PFSK-1 (cell line): ENCODE data around the gene HTRA2.

ENCODE experiments used
- FOXP2 ChIP-seq: optimal IDR thresholded peaks from 2 replicates; pipeline ENCODE3; 2011; ENCODE audit warnings: borderline replicate concordance, control low read depth, inconsistent platforms; ENCODE audit not compliant: insufficient read depth; ENCODE audit errors: extremely low read length, extremely low read depth
- POLR2AphosphoS5 ChIP-seq: IDR thresholded peaks from 2 replicates; pipeline ENCODE4 v1.6.1; 2012; ENCODE audit warnings: low read depth, mild to moderate bottlenecking, control low read depth, low read length, moderate library complexity
- SIN3A ChIP-seq: IDR thresholded peaks from 2 replicates; pipeline ENCODE4 v1.6.1; 2012; ENCODE audit warnings: mild to moderate bottlenecking, low read length, moderate library complexity, borderline replicate concordance; ENCODE audit not compliant: insufficient read depth
- TAF1 ChIP-seq: IDR thresholded peaks from 2 replicates; pipeline ENCODE4 v1.6.1; 2012; ENCODE audit warnings: low read length, control low read depth, borderline replicate concordance; ENCODE audit not compliant: insufficient read depth
- TF ChIP-seq, protein P1 (sequence below), 2 experiments: IDR thresholded peaks; 2 replicates each; pipeline versions ENCODE4 v1.6.1 to v1.8.0; 2011 to 2012; ENCODE audit warnings: low read depth in 2 of 2, low read length in 2 of 2, control low read depth in 1 of 2, inconsistent platforms in 1 of 2, mild to moderate bottlenecking in 1 of 2, moderate library complexity in 1 of 2; ENCODE audit not compliant: insufficient read depth in 1 of 2

GRCh38 chr2:74556159-74556558 lies 26.4 kb downstream of the HTRA2 start:
- TF ChIP-seq POLR2AphosphoS5 (no peak), SIN3A (no peak), TAF1 (no peak), FOXP2 (no peak)
- TF ChIP-seq, protein P1, sequence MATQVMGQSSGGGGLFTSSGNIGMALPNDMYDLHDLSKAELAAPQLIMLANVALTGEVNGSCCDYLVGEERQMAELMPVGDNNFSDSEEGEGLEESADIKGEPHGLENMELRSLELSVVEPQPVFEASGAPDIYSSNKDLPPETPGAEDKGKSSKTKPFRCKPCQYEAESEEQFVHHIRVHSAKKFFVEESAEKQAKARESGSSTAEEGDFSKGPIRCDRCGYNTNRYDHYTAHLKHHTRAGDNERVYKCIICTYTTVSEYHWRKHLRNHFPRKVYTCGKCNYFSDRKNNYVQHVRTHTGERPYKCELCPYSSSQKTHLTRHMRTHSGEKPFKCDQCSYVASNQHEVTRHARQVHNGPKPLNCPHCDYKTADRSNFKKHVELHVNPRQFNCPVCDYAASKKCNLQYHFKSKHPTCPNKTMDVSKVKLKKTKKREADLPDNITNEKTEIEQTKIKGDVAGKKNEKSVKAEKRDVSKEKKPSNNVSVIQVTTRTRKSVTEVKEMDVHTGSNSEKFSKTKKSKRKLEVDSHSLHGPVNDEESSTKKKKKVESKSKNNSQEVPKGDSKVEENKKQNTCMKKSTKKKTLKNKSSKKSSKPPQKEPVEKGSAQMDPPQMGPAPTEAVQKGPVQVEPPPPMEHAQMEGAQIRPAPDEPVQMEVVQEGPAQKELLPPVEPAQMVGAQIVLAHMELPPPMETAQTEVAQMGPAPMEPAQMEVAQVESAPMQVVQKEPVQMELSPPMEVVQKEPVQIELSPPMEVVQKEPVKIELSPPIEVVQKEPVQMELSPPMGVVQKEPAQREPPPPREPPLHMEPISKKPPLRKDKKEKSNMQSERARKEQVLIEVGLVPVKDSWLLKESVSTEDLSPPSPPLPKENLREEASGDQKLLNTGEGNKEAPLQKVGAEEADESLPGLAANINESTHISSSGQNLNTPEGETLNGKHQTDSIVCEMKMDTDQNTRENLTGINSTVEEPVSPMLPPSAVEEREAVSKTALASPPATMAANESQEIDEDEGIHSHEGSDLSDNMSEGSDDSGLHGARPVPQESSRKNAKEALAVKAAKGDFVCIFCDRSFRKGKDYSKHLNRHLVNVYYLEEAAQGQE (IDR thresholded peaks at IDR 0.05; ENCODE audit: insufficient read depth in 1 of 2, low read depth in 2 of 2, low read length in 2 of 2): no peak
